Panc1 (cell line): ENCODE data around the gene PRSS21.

Source experiments
- TF ChIP-seq, protein P1 (sequence below): fragments of 450-650 bp; IDR thresholded peaks from 2 replicates; pipeline ENCODE4 v1.5.1; 2017; ENCODE audit warnings: mild to moderate bottlenecking
- TF ChIP-seq, protein P2 (sequence below), 2 experiments: IDR thresholded peaks; 2 replicates each; pipeline ENCODE4 v1.6.1; 2011 to 2012; ENCODE audit warnings: low read depth in 2 of 2, control low read depth in 1 of 2, low read length in 1 of 2, mild to moderate bottlenecking in 1 of 2, moderate library complexity in 1 of 2; ENCODE audit not compliant: insufficient read depth in 1 of 2

DNA sequence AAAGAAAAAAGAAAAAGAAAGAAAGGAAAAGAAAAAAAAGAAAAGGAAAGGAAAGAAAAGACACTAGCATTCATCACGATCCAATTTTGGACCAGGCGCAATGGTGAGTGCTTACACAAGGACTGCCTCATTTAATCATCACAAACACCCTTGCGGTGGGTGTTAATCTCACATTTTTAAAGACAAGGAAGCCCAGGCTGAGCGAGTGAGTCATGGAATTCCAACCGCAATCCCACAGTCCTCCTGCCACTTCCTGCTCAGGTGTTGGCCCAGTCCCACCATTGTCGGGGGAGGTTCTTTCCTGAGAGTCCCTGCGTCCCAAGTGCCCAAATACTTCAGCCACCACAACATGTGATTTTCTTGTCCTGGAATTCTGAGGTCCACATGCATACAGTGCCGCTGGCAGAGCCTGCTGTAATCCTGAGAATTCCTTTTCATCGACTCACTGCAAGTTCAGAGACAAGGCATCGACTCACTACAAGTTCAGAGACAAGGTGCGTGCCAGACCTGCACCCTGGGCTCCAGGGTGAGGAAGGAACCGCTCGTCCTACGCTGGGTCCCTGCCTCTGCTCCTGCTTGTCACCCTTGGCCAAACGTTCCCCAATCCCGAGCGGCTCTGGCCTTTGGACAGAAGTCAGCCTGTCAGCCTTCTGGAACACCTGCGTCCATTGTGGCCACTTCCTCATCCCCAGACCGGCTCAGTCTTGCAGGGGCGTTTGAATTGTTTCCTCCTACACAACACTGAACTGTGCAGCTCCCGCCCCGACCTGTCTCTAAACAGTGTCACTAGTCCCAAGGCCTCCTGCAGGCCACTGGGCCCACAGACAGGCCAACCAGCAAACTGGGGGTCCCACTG is 18.8 kb downstream of the PRSS21 start:
- TF ChIP-seq, protein P1, sequence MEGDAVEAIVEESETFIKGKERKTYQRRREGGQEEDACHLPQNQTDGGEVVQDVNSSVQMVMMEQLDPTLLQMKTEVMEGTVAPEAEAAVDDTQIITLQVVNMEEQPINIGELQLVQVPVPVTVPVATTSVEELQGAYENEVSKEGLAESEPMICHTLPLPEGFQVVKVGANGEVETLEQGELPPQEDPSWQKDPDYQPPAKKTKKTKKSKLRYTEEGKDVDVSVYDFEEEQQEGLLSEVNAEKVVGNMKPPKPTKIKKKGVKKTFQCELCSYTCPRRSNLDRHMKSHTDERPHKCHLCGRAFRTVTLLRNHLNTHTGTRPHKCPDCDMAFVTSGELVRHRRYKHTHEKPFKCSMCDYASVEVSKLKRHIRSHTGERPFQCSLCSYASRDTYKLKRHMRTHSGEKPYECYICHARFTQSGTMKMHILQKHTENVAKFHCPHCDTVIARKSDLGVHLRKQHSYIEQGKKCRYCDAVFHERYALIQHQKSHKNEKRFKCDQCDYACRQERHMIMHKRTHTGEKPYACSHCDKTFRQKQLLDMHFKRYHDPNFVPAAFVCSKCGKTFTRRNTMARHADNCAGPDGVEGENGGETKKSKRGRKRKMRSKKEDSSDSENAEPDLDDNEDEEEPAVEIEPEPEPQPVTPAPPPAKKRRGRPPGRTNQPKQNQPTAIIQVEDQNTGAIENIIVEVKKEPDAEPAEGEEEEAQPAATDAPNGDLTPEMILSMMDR, result no peak
- TF ChIP-seq, protein P2, sequence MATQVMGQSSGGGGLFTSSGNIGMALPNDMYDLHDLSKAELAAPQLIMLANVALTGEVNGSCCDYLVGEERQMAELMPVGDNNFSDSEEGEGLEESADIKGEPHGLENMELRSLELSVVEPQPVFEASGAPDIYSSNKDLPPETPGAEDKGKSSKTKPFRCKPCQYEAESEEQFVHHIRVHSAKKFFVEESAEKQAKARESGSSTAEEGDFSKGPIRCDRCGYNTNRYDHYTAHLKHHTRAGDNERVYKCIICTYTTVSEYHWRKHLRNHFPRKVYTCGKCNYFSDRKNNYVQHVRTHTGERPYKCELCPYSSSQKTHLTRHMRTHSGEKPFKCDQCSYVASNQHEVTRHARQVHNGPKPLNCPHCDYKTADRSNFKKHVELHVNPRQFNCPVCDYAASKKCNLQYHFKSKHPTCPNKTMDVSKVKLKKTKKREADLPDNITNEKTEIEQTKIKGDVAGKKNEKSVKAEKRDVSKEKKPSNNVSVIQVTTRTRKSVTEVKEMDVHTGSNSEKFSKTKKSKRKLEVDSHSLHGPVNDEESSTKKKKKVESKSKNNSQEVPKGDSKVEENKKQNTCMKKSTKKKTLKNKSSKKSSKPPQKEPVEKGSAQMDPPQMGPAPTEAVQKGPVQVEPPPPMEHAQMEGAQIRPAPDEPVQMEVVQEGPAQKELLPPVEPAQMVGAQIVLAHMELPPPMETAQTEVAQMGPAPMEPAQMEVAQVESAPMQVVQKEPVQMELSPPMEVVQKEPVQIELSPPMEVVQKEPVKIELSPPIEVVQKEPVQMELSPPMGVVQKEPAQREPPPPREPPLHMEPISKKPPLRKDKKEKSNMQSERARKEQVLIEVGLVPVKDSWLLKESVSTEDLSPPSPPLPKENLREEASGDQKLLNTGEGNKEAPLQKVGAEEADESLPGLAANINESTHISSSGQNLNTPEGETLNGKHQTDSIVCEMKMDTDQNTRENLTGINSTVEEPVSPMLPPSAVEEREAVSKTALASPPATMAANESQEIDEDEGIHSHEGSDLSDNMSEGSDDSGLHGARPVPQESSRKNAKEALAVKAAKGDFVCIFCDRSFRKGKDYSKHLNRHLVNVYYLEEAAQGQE (IDR thresholded peaks at IDR 0.05; ENCODE audit: insufficient read depth in 1 of 2, low read depth in 2 of 2, low read length in 1 of 2), result 0 out of 4 replicates have a peak, but pooled peaks of 1 of the 2 experiments have one; percentile 51
